ENCODE data around the gene ME3.

- TF ChIP-seq CTCF (IDR thresholded peaks at IDR 0.05), result no peak
- no peak for TF ChIP-seq POLR2A (IDR thresholded peaks at IDR 0.05)
Observed at GRCh38 chr11:86623736-86624135, 48.7 kb downstream of the ME3 start.

Data from lower leg skin (tissue), 3 donors.